Thoracic aorta (tissue), 2 donors: ENCODE results near the gene IER3IP1. TPM values are rescaled to one million over a fixed set of nuclear protein-coding genes. Genes with fewer than 3 reads are reported as not detected.

Source experiments
- ATAC-seq: fragments of 150-250 bp; one replicate; pipeline ENCODE4 v1.8.0; 2017; ENCODE audit warnings: low read depth; ENCODE audit not compliant: insufficient number of reproducible peaks, low FRiP score
- DNase-seq: peaks from one replicate; pipeline ENCODE4 v3.0.0-alpha.2; 2020; ENCODE audit warnings: low spot score
- H3K27ac ChIP-seq, 2 donors: fragments of 200-600 bp; sonication (generic); 1 replicate in 1 of 2; 2 replicates in 1 of 2; pipeline ENCODE4 v1.5.1; 2016; ENCODE audit warnings: mild to moderate bottlenecking in 2 of 2, moderate library complexity in 2 of 2
- H3K27me3 ChIP-seq: fragments of 200-600 bp; sonication (generic); replicated peaks from 2 replicates; pipeline ENCODE4 v1.6.0; 2016; ENCODE audit warnings: mild to moderate bottlenecking; ENCODE audit not compliant: insufficient read depth
- H3K36me3 ChIP-seq: fragments of 200-600 bp; sonication (generic); one replicate; pipeline ENCODE4 v1.5.1; 2016
- H3K4me1 ChIP-seq, 2 donors: fragments of 200-600 bp; sonication (generic); 1 replicate in 1 of 2; 2 replicates in 1 of 2; pipeline versions ENCODE4 v1.5.1 to v1.6.0; 2016; ENCODE audit warnings: low read depth in 2 of 2, mild to moderate bottlenecking in 1 of 2; ENCODE audit not compliant: control insufficient read depth in 1 of 2
- H3K4me3 ChIP-seq: fragments of 200-600 bp; sonication (generic); 2 replicates; pipeline ENCODE4 v1.5.1; 2016; ENCODE audit warnings: mild to moderate bottlenecking
- H3K9me3 ChIP-seq: fragments of 200-600 bp; sonication (generic); 2 replicates; pipeline ENCODE4 v1.5.1; 2016
- total RNA-seq, 2 donors: library from RNA; depleted of rRNA; stranded (reverse); fragments of >200 nt; gene quantifications; one replicate each; pipeline versions ENCODE4 v1.1.0 to v1.2.3, GENCODE V29; 2016
- TF ChIP-seq, protein P1 (sequence below): fragments of 200-600 bp; sonication (generic); IDR thresholded peaks from one replicate; pipeline ENCODE4 v1.5.1; 2019; ENCODE audit warnings: antibody characterized with exemption

The IER3IP1 gene
- total RNA-seq, 2 donors from 2014 or later, result 9.1 to 10.3 TPM

DNA sequence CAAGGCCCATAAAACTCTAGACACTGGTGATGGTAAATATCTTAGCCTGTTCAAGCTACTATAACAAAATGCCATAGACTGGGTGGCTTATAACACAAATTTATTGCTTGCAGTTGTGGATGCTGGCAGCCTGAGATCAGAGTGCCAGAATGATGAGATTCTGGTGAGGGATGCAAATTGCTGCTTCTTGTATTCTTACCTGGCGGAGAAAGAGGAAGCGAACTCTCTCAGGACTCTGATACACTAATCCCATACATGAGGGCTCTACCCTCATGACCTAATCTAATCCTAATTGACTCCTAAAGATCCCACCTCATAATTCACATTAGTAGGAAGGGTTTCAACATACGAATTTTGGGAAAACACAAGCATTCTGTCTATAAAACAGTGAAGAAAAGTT lies 4.6 kb upstream of the IER3IP1 start:
- Histone ChIP-seq H3K9me3 (no peaks in the 10 kb centered on the region), H3K36me3 (no peaks in the 10 kb centered on the region), H3K4me1 (no peaks in the 10 kb centered on the region), H3K27me3 (no peaks in the 10 kb centered on the region), H3K4me3 (no peak overlapping the region), H3K27ac (no peak overlapping the region)
- DNase-seq, result no peak
- TF ChIP-seq, protein P1, sequence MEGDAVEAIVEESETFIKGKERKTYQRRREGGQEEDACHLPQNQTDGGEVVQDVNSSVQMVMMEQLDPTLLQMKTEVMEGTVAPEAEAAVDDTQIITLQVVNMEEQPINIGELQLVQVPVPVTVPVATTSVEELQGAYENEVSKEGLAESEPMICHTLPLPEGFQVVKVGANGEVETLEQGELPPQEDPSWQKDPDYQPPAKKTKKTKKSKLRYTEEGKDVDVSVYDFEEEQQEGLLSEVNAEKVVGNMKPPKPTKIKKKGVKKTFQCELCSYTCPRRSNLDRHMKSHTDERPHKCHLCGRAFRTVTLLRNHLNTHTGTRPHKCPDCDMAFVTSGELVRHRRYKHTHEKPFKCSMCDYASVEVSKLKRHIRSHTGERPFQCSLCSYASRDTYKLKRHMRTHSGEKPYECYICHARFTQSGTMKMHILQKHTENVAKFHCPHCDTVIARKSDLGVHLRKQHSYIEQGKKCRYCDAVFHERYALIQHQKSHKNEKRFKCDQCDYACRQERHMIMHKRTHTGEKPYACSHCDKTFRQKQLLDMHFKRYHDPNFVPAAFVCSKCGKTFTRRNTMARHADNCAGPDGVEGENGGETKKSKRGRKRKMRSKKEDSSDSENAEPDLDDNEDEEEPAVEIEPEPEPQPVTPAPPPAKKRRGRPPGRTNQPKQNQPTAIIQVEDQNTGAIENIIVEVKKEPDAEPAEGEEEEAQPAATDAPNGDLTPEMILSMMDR, result no peak
- ATAC-seq, result no peak

DNA sequence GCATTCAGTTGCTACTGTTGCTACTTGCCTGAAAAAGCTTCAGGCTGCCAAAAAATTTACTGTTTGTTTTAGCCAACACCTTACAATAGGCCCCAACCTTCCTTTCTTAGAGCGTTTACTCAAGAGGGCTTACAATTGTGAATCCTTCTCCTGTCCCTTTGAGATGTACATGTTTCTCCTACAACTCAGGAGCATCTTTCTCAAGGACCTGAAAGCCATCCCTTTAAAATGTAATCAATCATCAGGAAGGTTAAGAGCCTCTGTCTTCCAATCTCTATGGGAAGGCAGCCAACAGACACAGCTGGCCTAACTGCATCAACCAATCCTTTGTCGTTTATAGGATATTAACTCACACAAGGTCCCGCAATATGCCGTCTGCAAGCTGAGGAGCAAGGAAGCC lies 3.4 kb upstream of the IER3IP1 start:
- TF ChIP-seq, protein P1, result no peak
- Histone ChIP-seq H3K4me3 (no peak overlapping the region), H3K4me1 (peaks cover 6% of the 10 kb centered on the region in 2 donors), H3K27ac (no peak overlapping the region), H3K36me3 (no peaks in the 10 kb centered on the region), H3K9me3 (no peaks in the 10 kb centered on the region), H3K27me3 (no peaks in the 10 kb centered on the region)
- no peak for ATAC-seq
- DNase-seq, result no peak

DNA sequence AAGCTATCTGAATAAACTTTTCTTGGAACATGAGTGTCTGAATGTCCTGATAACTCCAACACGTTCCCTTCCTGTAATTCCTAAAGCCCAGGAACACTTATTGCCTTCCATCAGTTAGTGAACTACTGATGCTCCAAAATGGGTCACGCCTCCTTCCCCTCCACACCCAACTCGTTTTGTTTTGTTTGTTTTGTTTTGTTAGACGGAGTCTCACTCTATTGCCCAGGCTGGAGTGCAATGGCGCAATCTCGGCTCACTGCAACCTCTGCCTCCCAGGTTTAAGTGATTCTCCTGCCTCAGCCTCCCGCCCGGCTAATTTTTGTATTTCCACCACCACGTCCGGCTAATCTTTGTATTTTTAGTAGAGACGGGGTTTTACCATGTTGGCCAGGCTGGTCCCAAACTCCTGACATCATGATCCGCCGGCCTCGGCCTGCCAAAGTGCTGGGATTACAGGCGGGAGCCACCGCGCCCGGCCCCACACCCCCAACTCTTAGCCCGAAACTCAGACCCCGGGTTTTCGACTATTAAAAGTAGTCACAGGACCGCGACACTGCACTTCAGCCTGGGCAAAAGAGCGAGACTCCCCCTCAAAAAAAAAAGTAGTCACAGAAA lies 774 bp downstream of the IER3IP1 start:
- TF ChIP-seq, protein P1, result no peak
- ATAC-seq, result no peak
- Histone ChIP-seq H3K4me1 (peaks cover 17 to 26% of the 10 kb centered on the region in 2 donors), H3K4me3 (peak overlapping the region; percentile 96), H3K27ac (peak overlapping the region; percentile 66 to 70), H3K9me3 (no peaks in the 10 kb centered on the region), H3K36me3 (no peaks in the 10 kb centered on the region), H3K27me3 (no peaks in the 10 kb centered on the region)
- no peak for DNase-seq

- TF ChIP-seq, protein P1, result no peak
- H3K4me1 ChIP-seq, result peaks cover 17 to 26% of the 10 kb centered on the region in 2 donors
- ATAC-seq, result no peak
- no peaks in the 10 kb centered on the region for H3K27me3 ChIP-seq
- no peak overlapping the region for H3K27ac ChIP-seq
- no peaks in the 10 kb centered on the region for H3K9me3 ChIP-seq
- H3K4me3 ChIP-seq, result peak overlapping the region; percentile 96
- H3K36me3 ChIP-seq, result no peaks in the 10 kb centered on the region
- no peak for DNase-seq
Measured at GRCh38 chr18:47174545-47175116, 1.5 kb downstream of the IER3IP1 start.

GRCh38 chr18:47172476-47172875 lies 3.7 kb downstream of the IER3IP1 start:
- Histone ChIP-seq H3K9me3 (no peaks in the 10 kb centered on the region), H3K36me3 (no peaks in the 10 kb centered on the region), H3K27ac (no peak overlapping the region), H3K27me3 (no peaks in the 10 kb centered on the region), H3K4me1 (peaks cover 17 to 26% of the 10 kb centered on the region in 2 donors), H3K4me3 (no peak overlapping the region)
- TF ChIP-seq, protein P1, result no peak
- DNase-seq (no peak), ATAC-seq (no peak)
